BE2C (cell line): ENCODE data around the gene KIAA0930.

ENCODE experiments used
- DNase-seq: peaks from one replicate; pipeline ENCODE4 v3.0.0-alpha.2; 2020
- H3K27me3 ChIP-seq: fragments of 250-450 bp; sonication (Bioruptor Pico); 2 replicates; pipeline ENCODE4 v1.5.1; 2020; ENCODE audit warnings: mild to moderate bottlenecking
- H3K36me3 ChIP-seq: fragments of 250-450 bp; sonication (Bioruptor Pico); 2 replicates; pipeline ENCODE4 v1.5.1; 2020; ENCODE audit warnings: mild to moderate bottlenecking
- H3K4me1 ChIP-seq: fragments of 250-450 bp; sonication (Bioruptor Pico); 2 replicates; pipeline ENCODE4 v1.5.1; 2020
- H3K4me3 ChIP-seq: 2 replicates; pipeline ENCODE4 v1.5.1; 2011; ENCODE audit warnings: low read depth, low read length
- H3K9me3 ChIP-seq: fragments of 250-450 bp; sonication (Bioruptor Pico); 2 replicates; pipeline ENCODE4 v1.5.1; 2020
- TF ChIP-seq, protein P1 (sequence below): IDR thresholded peaks from 2 replicates; pipeline ENCODE4 v1.5.1; 2012; ENCODE audit warnings: mild to moderate bottlenecking, low read depth, low read length

The KIAA0930 gene

DNA sequence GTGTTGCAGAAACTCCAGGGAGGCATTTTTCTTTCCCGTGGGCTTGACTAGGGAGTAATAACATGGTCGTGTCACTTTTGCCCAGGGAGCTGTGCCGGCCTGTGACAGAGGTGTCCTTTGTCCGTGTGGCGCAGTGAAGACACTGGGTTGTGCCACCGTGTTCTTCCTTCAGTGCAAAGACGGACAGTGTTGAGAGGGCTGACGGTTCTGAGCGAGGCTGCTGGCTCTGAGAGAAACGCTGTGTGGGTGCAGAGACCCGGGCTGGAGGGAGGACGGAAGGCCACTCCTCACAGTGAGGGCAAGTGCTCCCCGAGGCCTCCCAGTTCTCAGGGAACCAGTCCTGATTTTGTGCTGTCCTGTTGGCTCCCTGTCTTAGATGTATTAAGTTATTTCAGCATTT lies 56.7 kb downstream of the KIAA0930 start:
- H3K27me3 ChIP-seq, result no peaks in the 10 kb centered on the region
- H3K9me3 ChIP-seq, result no peaks in the 10 kb centered on the region
- peaks cover 75% of the 10 kb centered on the region for H3K36me3 ChIP-seq
- DNase-seq, result no peak
- TF ChIP-seq, protein P1, sequence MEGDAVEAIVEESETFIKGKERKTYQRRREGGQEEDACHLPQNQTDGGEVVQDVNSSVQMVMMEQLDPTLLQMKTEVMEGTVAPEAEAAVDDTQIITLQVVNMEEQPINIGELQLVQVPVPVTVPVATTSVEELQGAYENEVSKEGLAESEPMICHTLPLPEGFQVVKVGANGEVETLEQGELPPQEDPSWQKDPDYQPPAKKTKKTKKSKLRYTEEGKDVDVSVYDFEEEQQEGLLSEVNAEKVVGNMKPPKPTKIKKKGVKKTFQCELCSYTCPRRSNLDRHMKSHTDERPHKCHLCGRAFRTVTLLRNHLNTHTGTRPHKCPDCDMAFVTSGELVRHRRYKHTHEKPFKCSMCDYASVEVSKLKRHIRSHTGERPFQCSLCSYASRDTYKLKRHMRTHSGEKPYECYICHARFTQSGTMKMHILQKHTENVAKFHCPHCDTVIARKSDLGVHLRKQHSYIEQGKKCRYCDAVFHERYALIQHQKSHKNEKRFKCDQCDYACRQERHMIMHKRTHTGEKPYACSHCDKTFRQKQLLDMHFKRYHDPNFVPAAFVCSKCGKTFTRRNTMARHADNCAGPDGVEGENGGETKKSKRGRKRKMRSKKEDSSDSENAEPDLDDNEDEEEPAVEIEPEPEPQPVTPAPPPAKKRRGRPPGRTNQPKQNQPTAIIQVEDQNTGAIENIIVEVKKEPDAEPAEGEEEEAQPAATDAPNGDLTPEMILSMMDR, result no peak
- H3K4me3 ChIP-seq, result no peak overlapping the region
- no peaks in the 10 kb centered on the region for H3K4me1 ChIP-seq

DNA sequence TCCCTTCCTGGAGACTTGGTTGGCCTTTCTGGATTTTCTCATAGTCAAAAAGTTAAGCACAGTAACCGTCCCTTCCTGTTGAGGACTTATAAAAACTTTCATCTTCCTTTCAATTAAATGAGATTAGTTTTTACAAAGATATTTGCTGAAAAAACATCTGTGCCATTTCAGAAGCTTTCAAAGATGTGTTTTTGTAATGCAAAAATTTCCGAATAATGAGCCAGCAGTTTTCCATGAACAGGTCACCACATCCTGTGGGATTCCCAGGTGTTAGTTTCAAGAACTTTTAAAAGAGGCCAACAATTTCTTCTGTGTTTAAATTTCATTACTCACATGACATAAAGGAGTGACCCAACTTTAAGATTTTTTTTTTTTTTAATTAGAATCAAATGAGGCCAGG lies 58.9 kb downstream of the KIAA0930 start:
- no peaks in the 10 kb centered on the region for H3K4me1 ChIP-seq
- no peaks in the 10 kb centered on the region for H3K9me3 ChIP-seq
- H3K4me3 ChIP-seq, result no peak overlapping the region
- peaks cover 87% of the 10 kb centered on the region for H3K36me3 ChIP-seq
- TF ChIP-seq, protein P1, result no peak
- DNase-seq, result no peak
- H3K27me3 ChIP-seq, result no peaks in the 10 kb centered on the region

DNA sequence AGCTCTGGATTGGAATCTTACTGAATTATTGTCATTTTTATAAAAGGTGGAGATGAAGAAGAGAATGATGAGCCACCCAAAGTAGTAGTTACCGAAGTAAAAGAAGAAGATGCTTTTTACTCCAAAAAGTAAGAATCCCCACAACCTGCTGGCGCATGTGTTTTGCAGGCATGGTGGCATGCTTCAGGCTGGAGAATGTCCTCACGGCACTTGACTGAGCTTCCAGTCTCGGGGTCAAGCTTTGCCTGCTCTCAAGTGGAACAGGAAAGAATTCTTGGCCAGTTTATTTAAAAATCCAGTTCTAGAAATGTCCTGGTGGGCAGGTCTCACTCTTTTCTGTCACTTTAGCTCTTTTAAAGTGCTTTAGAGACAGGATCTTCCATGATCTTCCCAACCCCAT lies 59.5 kb downstream of the KIAA0930 start:
- Histone ChIP-seq H3K4me3 (no peak overlapping the region), H3K4me1 (no peaks in the 10 kb centered on the region), H3K27me3 (no peaks in the 10 kb centered on the region), H3K9me3 (no peaks in the 10 kb centered on the region), H3K36me3 (peaks cover 90% of the 10 kb centered on the region)
- TF ChIP-seq, protein P1, result no peak
- DNase-seq, result no peak

DNA sequence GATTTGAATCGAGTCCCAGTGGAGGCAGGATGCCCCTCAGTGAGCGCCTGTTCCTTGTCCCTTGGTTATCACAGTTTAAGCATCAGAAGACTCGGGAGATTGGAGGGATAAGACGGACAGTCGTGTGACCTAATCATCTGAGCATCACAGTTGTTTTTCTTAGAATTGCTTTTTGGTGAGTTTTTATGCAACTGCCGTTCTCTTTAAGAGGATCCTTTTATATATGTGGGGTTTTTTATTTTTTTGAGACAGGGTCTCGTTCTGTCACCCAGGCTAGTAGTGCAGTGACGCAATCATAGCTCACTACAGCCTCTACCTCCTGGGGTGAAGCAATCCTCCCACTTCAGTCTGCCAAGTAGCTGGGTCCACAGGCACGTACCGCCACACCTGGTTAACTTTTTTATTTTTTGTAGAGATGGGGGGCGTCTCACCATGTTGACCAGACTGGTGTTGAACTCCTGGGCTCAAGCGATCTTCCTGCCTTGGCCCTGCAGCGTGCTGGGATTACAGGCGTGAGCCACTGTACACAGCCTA lies 60.5 kb downstream of the KIAA0930 start:
- Histone ChIP-seq H3K27me3 (no peaks in the 10 kb centered on the region), H3K4me1 (no peaks in the 10 kb centered on the region), H3K9me3 (no peaks in the 10 kb centered on the region), H3K4me3 (no peak overlapping the region), H3K36me3 (peaks cover 90% of the 10 kb centered on the region)
- TF ChIP-seq, protein P1, result no peak
- DNase-seq, result no peak

DNA sequence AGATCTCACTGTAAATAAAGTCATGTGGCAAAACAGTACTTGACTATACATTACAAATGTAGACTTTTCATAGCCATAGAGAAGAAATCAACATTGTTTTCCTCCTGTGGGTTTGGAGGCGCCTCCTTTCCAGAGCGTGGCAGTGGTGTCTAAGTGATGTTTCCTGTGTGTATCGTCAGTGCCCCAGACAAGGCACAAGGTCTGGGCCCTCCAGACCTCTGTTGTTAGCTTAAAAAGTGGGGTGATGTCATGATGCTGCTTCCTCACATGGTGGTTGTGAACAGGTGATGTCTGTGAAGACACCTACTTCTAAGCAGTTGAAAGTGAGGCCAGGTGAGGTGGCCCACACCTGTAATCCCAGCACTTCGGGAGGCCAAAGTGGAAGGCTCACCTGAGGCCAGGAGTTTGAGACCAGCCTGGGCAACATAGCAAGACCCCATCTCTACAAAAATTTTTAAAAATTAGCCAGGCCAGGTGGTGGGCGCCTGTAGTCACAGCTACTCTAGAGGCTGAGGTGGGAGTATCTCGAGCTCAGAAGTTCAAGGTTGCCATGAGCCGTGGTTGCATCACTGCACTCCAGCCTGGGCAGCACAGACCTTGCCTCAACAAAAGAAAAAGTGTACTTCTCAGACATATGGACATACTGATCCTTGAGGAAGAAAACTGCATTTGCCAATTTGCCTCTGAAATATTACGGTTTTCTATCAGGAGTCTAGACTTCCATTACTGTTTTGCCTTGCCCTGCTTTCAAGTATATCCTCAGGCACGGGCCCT lies 61.2 kb downstream of the KIAA0930 start:
- TF ChIP-seq, protein P1, result no peak
- no peak for DNase-seq
- no peaks in the 10 kb centered on the region for H3K27me3 ChIP-seq
- H3K36me3 ChIP-seq, result peaks cover 97% of the 10 kb centered on the region
- no peak overlapping the region for H3K4me3 ChIP-seq
- H3K9me3 ChIP-seq, result no peaks in the 10 kb centered on the region
- H3K4me1 ChIP-seq, result no peaks in the 10 kb centered on the region

DNA sequence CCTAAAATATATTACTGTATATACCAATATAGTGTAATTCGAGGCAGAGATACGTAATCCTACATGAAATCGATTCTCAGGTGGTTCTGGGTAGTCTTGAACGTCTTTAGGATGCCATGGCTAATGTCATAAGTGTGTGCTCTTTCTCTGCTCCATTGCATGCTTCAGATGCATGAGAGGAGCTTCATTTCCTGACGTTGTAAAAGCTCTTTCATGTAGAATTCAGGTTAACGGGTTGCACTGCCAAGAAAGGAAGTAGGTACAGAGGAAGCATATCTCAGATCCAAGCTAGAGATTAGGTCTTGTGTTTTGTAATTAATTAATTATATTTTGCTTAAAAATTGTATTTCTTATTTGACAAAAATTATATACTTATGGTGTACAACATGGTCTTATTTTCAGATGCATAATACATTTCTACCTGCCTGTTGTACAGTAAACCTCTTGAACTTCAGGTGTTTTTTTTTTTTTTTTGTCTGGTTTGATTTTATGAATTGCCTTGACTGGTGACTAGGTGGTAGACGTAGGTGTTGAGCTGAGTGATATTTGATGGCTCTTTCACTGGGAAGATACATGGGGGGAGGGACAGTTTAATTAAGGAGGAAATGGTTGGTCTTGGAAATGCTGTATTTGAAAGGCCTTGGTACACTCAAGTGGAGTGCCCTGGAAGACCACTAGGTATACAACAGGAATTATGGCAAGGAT lies 67.7 kb downstream of the KIAA0930 start:
- Histone ChIP-seq H3K36me3 (peaks cover 98% of the 10 kb centered on the region), H3K27me3 (no peaks in the 10 kb centered on the region), H3K4me1 (no peaks in the 10 kb centered on the region), H3K9me3 (no peaks in the 10 kb centered on the region), H3K4me3 (no peak overlapping the region)
- TF ChIP-seq, protein P1, result no peak
- no peak for DNase-seq
